Measurements from ENCODE around the gene ADGRD1. TPM values are rescaled to one million over a fixed set of nuclear protein-coding genes. Genes with fewer than 3 reads are reported as not detected.

Gene ADGRD1
- total RNA-seq, 1 donor from 2014 or later, result 0.98 TPM

DNA sequence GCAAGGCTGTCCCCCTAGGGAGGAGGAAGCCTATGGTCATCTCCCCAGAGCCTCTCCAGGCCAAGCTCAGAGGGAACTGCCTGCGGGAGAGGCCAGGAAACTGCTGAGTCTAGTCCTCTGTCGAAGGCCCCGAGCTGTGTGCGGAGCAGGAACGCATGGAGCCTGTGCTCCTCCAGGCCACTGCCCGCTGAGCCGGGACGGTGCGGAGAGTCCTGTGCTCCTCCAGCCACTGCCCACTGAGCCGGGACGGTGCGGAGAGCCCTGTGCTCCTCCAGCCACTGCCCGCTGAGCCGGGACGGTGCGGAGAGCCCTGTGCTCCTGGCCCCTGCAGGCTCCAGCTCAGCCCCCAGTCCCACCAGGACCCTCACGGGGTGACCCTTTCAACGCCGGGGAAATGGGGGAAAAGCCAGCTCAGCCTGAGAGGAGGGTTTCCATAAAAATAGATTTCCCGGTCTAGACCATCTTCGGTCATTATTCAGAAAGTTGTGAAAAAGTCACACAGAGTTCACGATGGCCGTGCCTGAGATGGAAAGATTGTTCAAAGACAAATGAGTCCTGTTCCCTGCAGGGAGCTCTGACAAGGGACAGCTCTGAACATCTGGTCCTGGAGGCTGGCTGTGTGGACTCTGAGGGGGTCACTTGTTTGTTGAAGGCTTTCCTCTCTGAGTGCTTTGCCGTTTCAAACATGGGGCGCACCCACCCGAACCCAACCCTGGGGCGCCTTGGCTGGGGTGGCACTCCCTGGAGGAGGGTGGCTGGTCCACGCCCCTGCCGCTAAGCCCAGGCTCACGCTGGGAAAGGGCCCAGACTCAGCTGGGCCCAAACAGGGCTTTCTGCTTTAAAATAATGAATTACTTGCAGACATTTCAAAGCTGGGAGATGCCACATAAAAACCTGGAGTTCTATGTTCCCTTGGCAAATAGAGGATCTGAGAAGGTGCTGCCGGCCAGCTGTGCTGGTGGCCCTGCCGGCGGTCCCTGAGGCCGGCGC, 85.5 kb downstream of the ADGRD1 start:
- Mint-ChIP-seq H3K27me3 (ENCODE audit: low read depth) (peaks cover under 1% of the 10 kb centered on the region), H3K9me3 (no peaks in the 10 kb centered on the region), H3K27ac (ENCODE audit: unreplicated experiment) (no peak overlapping the region), H3K4me1 (peaks cover 16% of the 10 kb centered on the region), H3K36me3 (ENCODE audit: low read depth) (no peaks in the 10 kb centered on the region), H3K4me3 (no peak overlapping the region)
- TF ChIP-seq, protein P1, sequence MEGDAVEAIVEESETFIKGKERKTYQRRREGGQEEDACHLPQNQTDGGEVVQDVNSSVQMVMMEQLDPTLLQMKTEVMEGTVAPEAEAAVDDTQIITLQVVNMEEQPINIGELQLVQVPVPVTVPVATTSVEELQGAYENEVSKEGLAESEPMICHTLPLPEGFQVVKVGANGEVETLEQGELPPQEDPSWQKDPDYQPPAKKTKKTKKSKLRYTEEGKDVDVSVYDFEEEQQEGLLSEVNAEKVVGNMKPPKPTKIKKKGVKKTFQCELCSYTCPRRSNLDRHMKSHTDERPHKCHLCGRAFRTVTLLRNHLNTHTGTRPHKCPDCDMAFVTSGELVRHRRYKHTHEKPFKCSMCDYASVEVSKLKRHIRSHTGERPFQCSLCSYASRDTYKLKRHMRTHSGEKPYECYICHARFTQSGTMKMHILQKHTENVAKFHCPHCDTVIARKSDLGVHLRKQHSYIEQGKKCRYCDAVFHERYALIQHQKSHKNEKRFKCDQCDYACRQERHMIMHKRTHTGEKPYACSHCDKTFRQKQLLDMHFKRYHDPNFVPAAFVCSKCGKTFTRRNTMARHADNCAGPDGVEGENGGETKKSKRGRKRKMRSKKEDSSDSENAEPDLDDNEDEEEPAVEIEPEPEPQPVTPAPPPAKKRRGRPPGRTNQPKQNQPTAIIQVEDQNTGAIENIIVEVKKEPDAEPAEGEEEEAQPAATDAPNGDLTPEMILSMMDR (conservative IDR thresholded peaks at IDR 0.05), result no peak
- no peak for DNase-seq (ENCODE audit: low read depth, low spot score)

DNA sequence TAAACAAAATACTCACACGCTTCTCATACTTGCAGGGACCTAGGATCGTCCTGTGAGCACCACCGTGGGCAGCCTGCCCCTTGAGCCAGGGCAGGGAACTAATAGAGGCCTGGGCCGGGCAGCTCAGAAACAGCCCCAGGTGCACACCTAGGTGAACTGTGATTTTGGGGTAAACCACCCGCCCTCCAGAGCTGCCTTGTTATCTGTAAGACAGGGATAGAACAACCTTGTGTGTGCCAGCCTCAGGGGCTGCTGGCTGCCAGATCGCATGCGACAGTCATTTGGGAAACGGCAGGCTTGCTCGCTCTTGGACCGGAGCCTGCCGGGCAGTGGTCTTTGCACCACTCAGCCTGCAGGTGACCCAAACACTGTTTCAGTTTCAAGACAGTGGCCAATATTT, 86.8 kb downstream of the ADGRD1 start:
- Mint-ChIP-seq H3K36me3 (ENCODE audit: low read depth) (no peaks in the 10 kb centered on the region), H3K27me3 (ENCODE audit: low read depth) (no peaks in the 10 kb centered on the region), H3K4me1 (peaks cover 10% of the 10 kb centered on the region), H3K4me3 (no peak overlapping the region), H3K9me3 (no peaks in the 10 kb centered on the region), H3K27ac (ENCODE audit: unreplicated experiment) (no peak overlapping the region)
- DNase-seq (ENCODE audit: low read depth, low spot score), result no peak
- TF ChIP-seq, protein P1 (conservative IDR thresholded peaks at IDR 0.05), result no peak

DNA sequence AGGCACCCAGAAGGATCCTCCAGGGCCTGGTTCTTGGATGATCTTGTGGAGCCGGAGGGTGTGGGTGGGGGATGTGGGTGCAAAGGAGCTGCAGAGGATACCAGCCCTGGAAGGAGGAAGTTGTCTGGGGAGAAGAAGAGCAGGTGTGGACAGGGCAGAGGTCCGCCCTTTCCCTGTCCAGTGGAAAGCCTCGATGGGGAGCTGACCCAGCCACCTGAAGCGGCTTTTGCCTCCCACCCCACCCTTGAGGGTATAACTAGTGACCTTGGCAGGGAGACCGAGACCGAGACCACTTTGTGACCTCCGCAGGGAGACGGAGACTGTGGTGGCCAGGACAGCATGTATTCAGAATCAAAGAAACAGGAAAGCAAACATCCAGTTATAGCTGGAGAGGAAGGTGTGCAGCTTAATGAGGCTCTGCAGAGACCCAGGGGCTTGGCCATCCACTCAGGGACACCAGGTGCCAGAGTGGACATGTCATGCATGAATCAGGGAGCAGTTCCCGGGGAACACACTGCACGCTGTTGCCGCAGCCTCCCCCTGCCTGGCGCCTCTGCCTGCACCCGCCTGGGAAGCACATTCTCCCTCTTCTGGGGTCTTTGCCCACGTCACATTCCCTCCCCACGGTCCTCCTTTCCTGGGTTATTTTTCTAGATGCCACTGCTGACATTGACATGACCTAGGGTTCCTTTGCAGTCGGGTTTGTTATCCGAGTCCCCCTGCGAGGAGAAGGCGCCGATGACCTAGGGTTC, 87.7 kb downstream of the ADGRD1 start:
- Mint-ChIP-seq H3K27ac (ENCODE audit: unreplicated experiment) (no peak overlapping the region), H3K9me3 (no peaks in the 10 kb centered on the region), H3K4me3 (no peak overlapping the region), H3K4me1 (peaks cover 8% of the 10 kb centered on the region), H3K36me3 (ENCODE audit: low read depth) (no peaks in the 10 kb centered on the region), H3K27me3 (ENCODE audit: low read depth) (no peaks in the 10 kb centered on the region)
- no peak for DNase-seq (ENCODE audit: low read depth, low spot score)
- TF ChIP-seq, protein P1 (conservative IDR thresholded peaks at IDR 0.05), result no peak

DNA sequence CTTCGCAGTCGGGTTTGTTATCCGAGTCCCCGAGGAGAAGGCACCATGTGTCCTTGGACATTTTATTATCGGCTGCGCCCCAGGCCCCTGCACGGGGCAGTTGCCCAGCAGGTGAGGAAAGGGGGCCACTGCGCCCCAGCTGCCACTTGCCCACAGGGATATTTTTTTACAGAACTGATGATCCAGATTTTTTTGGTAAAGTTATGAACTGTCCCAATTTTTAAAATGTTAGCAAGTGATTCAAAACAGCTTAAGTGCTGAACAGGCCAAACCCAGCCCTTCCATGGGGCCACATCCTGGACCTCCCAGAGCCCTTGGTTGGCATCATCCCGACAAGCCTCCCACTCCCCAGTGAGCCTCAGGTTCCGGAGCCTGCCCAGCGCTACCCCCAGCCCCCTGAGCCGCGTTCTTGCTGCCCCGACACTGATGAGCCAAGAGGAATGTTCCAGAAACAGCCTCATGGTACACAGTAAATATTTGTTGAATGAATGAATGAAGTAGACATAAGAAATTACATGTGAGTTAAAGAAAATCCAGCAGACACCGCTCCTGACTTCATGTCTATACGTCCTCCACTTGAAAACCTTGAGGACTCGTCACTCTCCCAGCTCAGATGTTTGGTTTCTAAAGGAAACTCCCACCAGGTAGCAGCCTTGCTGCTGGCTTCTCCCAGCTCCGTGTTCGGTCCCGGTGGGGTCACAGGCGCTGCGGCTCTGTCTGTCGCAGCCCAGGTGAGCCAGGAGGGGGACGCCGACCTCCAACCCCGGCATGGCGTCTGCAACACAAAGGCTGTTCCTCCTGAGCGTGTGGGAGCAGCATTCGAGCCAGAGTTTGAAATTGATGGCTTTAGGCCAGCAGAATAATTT, 88.5 kb downstream of the ADGRD1 start:
- TF ChIP-seq, protein P1 (conservative IDR thresholded peaks at IDR 0.05), result no peak
- no peak overlapping the region for H3K4me3 Mint-ChIP-seq

DNA sequence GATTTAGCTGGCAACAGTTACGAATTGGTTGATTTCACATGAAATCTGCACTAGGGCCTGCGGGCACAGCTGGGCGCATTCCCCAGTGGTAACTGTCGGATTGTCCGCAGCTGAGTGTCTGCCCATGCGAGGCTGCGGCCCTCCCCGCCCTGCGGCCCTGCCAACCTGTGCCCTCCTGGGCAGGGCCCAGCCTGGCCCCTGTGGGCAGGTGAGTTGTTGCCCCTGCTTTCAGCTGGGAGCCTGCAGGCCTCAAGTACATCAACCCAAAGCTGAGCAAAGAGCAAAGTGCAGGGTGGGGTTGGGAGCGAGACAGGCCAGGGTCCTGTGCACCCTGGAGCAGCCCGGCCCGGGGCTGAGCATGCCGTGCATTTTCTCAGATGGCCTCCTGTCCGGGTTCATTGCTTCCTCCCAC, 89.1 kb downstream of the ADGRD1 start:
- Mint-ChIP-seq H3K36me3 (ENCODE audit: low read depth) (no peaks in the 10 kb centered on the region), H3K27me3 (ENCODE audit: low read depth) (no peaks in the 10 kb centered on the region), H3K27ac (ENCODE audit: unreplicated experiment) (no peak overlapping the region), H3K4me1 (peaks cover 8% of the 10 kb centered on the region), H3K9me3 (no peaks in the 10 kb centered on the region), H3K4me3 (no peak overlapping the region)
- TF ChIP-seq, protein P1 (conservative IDR thresholded peaks at IDR 0.05), result no peak
- DNase-seq (ENCODE audit: low read depth, low spot score), result no peak

More for the DNA sequence above, 88.5 kb downstream of the ADGRD1 start:
- H3K4me1 Mint-ChIP-seq, result peaks cover 8% of the 10 kb centered on the region
- no peak for DNase-seq (ENCODE audit: low read depth, low spot score)
- no peak overlapping the region for H3K27ac Mint-ChIP-seq (ENCODE audit: unreplicated experiment)
- H3K36me3 Mint-ChIP-seq (ENCODE audit: low read depth), result no peaks in the 10 kb centered on the region
- no peaks in the 10 kb centered on the region for H3K27me3 Mint-ChIP-seq (ENCODE audit: low read depth)
- no peaks in the 10 kb centered on the region for H3K9me3 Mint-ChIP-seq
